ENCODE data around the gene RIPK1. TPM values are rescaled to one million over a fixed set of nuclear protein-coding genes. Genes with fewer than 3 reads are reported as not detected.

Gene RIPK1
- total RNA-seq, 1 experiment from 2014 or later: 14.5 TPM

DNA sequence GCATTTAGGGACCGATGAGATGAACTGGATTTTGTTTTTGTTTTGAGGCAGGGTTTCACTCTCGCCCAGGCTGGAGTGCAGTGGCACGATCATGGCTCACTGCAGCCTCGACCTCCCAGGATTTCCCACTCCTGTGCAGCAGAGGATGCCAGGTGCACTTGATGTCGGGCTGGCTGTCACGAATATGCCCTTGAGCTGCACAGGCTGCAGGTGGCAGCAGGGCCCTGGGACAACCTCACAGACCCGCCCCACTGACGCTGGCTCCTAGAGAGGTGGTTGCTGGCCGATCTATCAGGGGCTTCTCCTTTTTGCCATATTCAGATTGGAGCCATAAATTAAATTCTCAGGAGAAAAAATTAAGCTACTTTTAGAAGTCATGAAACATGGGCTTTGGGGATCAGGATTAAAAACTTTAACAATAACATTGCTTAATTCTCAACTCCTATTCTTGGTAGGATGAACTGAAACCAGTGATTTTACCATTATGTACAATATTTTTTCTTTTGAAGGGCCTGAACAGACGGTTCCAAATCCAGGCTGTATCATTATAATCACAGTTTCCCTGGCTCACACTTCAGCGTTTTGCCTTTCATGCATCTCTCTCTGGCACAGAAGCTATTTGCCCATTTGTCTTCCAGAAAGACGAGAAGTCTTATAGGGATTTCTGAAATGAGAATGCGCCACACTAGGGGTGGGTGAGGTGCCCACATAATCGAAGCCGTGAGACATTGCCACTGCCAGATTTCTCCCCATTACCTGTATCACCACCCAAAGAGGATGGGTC lies 36.2 kb upstream of the RIPK1 start:
- no peak overlapping the region for H2AFZ ChIP-seq (ENCODE audit: low read length)
- H3K9ac ChIP-seq (ENCODE audit: low read length): no peak overlapping the region
- ChIA-PET CTCF (interaction anchor here (0.7 kb wide), 1 partner anchor 21 kb away, joined by 3 read pairs; no protein-coding TSS in a partner anchor), POLR2A (ENCODE audit: unreplicated experiment) (no interaction called here)
- intact Hi-C loops (cut with micrococcal nuclease): no loop called here
- H3K4me2 ChIP-seq (ENCODE audit: low read length): no peak overlapping the region
- H3K27me3 ChIP-seq (ENCODE audit: low read length): no peaks in the 10 kb centered on the region
- no peak overlapping the region for H3K4me3 ChIP-seq (ENCODE audit: low read length)
- no peak overlapping the region for H3K27ac ChIP-seq (ENCODE audit: low read length)
- H3K79me2 ChIP-seq (ENCODE audit: low read length): no peaks in the 10 kb centered on the region
- no peaks in the 10 kb centered on the region for H3K9me3 ChIP-seq (ENCODE audit: low read length)
- H3K9me2 ChIP-seq (replicated peaks; ENCODE audit: low read length): no peaks in the 10 kb centered on the region
- DNase-seq (no peak), ATAC-seq (no peak)
- no peaks in the 10 kb centered on the region for H4K20me1 ChIP-seq (ENCODE audit: low read length)
- no peak for TF ChIP-seq EZH2phosphoT487 (IDR thresholded peaks at IDR 0.05; ENCODE audit: borderline replicate concordance, low read length)
- TF ChIP-seq, protein P1, sequence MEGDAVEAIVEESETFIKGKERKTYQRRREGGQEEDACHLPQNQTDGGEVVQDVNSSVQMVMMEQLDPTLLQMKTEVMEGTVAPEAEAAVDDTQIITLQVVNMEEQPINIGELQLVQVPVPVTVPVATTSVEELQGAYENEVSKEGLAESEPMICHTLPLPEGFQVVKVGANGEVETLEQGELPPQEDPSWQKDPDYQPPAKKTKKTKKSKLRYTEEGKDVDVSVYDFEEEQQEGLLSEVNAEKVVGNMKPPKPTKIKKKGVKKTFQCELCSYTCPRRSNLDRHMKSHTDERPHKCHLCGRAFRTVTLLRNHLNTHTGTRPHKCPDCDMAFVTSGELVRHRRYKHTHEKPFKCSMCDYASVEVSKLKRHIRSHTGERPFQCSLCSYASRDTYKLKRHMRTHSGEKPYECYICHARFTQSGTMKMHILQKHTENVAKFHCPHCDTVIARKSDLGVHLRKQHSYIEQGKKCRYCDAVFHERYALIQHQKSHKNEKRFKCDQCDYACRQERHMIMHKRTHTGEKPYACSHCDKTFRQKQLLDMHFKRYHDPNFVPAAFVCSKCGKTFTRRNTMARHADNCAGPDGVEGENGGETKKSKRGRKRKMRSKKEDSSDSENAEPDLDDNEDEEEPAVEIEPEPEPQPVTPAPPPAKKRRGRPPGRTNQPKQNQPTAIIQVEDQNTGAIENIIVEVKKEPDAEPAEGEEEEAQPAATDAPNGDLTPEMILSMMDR (conservative IDR thresholded peaks at IDR 0.05; ENCODE audit: low read depth, low read length): no peak
- no peak for TF ChIP-seq EZH2 (IDR thresholded peaks at IDR 0.05; ENCODE audit: low read length, unreplicated experiment)
- no TSS peak for BruUV-seq (replicated peaks)
- no peaks in the 10 kb centered on the region for H3K4me1 ChIP-seq (ENCODE audit: insufficient read depth, low read length)
- no peaks in the 10 kb centered on the region for H3F3A ChIP-seq (ENCODE audit: low read length, unreplicated experiment)
- H3K36me3 ChIP-seq (ENCODE audit: low read depth, low read length): no peaks in the 10 kb centered on the region

DNA sequence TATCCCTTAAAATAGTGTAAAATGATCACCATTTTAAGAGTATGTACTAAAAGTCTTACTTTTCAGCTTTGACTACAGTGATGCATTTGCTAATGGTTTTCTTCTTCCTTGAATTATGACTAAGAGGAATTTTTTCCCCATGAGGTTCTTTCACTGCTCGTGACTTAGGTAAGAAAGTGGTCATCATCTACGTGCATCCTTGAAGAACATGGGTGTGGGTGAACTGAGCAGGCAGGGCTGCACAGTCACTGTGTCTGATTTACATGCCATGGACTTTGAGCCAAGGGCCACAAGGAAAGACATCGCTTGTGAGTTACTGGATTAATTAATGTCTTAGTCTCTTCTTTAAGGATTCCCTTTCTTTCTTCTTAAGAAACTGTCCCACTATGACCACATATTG lies 35.3 kb upstream of the RIPK1 start:
- Histone ChIP-seq H3K9me3 (ENCODE audit: low read length) (no peaks in the 10 kb centered on the region), H3K27me3 (ENCODE audit: low read length) (no peaks in the 10 kb centered on the region), H4K20me1 (ENCODE audit: low read length) (no peaks in the 10 kb centered on the region), H3K4me2 (ENCODE audit: low read length) (no peak overlapping the region), H3K9ac (ENCODE audit: low read length) (no peak overlapping the region), H3K79me2 (ENCODE audit: low read length) (no peaks in the 10 kb centered on the region), H3F3A (ENCODE audit: low read length, unreplicated experiment) (no peaks in the 10 kb centered on the region), H3K27ac (ENCODE audit: low read length) (no peak overlapping the region), H2AFZ (ENCODE audit: low read length) (no peak overlapping the region), H3K4me3 (ENCODE audit: low read length) (no peak overlapping the region), H3K36me3 (ENCODE audit: low read depth, low read length) (no peaks in the 10 kb centered on the region), H3K4me1 (ENCODE audit: insufficient read depth, low read length) (no peaks in the 10 kb centered on the region), H3K9me2 (replicated peaks; ENCODE audit: low read length) (no peaks in the 10 kb centered on the region)
- no peak for ATAC-seq
- no TSS peak for BruUV-seq (replicated peaks)
- intact Hi-C loops (cut with micrococcal nuclease): no loop called here
- DNase-seq: no peak
- POLR2A ChIA-PET (ENCODE audit: unreplicated experiment): no interaction called here
- no peak for TF ChIP-seq EZH2 (IDR thresholded peaks at IDR 0.05; ENCODE audit: low read length, unreplicated experiment)
- TF ChIP-seq, protein P1 (conservative IDR thresholded peaks at IDR 0.05; ENCODE audit: low read depth, low read length): no peak
- no peak for TF ChIP-seq EZH2phosphoT487 (IDR thresholded peaks at IDR 0.05; ENCODE audit: borderline replicate concordance, low read length)
- CTCF ChIA-PET: no interaction called here

GRCh38 chr6:3033652-3034051 lies 34.6 kb upstream of the RIPK1 start:
- Histone ChIP-seq H3K36me3 (ENCODE audit: low read depth, low read length) (no peaks in the 10 kb centered on the region), H3K79me2 (ENCODE audit: low read length) (no peaks in the 10 kb centered on the region), H3K27me3 (ENCODE audit: low read length) (no peaks in the 10 kb centered on the region), H3K9me3 (ENCODE audit: low read length) (no peaks in the 10 kb centered on the region), H3K27ac (ENCODE audit: low read length) (no peak overlapping the region), H3F3A (ENCODE audit: low read length, unreplicated experiment) (no peaks in the 10 kb centered on the region), H3K4me3 (ENCODE audit: low read length) (no peak overlapping the region), H4K20me1 (ENCODE audit: low read length) (no peaks in the 10 kb centered on the region), H3K9me2 (replicated peaks; ENCODE audit: low read length) (no peaks in the 10 kb centered on the region), H3K9ac (ENCODE audit: low read length) (no peak overlapping the region), H3K4me2 (ENCODE audit: low read length) (no peak overlapping the region), H3K4me1 (ENCODE audit: insufficient read depth, low read length) (no peaks in the 10 kb centered on the region), H2AFZ (ENCODE audit: low read length) (no peak overlapping the region)
- intact Hi-C loops (cut with micrococcal nuclease): no loop called here
- no peak for ATAC-seq
- no peak for TF ChIP-seq EZH2phosphoT487 (IDR thresholded peaks at IDR 0.05; ENCODE audit: borderline replicate concordance, low read length)
- TF ChIP-seq, protein P1 (conservative IDR thresholded peaks at IDR 0.05; ENCODE audit: low read depth, low read length): no peak
- no peak for DNase-seq
- CTCF ChIA-PET: no interaction called here
- no TSS peak for BruUV-seq (replicated peaks)
- POLR2A ChIA-PET (ENCODE audit: unreplicated experiment): no interaction called here

Measured in PC-3 (cell line).